ENCODE data around the gene RAMAC.
"Not testable (repeated sequence)": the region's sequence is repeated elsewhere in the genome, so short reads cannot be mapped to it uniquely, and the experiment has no call there.

Gene RAMAC

DNA sequence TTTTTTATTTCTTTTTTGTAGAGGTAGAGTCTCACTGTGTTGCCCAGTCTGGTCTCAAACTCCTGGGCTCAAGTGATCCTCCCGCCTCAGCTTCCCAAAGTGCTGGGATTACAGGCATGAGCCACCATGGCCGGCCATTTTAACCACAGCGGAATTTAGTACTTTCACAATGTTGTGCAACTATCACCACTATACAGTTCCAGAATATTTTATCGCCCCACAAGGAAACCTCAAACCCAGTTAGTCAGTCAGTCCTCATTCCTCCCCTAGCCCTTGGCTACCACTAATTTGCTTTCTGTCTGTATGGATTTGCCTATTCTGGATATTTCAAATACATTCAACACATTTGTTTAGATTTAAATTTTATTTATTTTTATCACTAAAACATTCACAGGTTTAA lies 17.9 kb upstream of the RAMAC start:
- no peak for DNase-seq (ENCODE audit: low spot score)

DNA sequence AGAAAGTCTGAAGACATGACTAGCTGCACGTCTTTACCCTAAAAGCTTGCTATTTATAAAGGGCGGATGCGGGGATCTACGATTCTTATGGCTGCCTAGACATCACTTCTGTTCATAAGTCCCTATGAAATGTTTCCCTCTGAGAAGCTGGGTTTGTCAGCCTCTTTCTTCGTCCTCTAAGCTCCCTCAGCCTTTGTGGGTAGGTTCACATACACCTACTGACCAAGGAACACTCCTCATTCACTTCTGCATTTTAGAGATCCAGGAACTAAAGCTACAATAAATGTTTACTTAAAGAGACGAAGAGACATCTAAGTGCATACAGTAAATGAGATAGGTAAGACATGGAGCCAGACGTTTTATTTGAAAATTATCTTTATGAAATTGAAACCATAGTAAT lies 16.7 kb upstream of the RAMAC start:
- no peak for DNase-seq (ENCODE audit: low spot score)

DNA sequence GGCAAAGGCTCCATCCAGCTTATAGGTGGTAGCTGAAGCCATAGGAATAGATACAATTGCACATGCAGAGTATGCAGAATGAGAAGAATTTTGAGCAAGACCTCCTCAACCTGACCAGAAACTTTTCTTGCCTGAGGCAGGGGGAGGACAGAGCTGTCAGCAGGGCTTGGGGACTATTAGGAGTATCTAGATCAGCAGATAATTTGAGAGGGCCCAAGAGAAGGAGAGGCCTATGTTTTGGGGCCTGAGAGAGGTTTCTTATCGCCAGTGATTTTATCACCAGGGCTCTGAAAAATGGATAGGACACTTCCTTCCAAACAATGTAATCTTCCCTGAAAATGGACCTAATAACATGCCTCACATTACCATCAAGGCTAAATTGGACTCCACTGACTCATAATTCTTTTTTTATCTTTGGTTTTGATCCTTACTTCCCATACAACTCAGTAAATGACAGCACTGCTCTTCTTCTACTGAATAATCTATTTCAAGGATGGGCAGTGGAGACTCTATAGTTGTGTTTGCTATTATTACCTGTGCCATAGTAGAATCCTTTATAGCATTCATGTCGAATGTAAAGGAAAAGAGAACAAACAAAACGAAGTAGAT lies 15.8 kb upstream of the RAMAC start:
- DNase-seq (ENCODE audit: low spot score): no peak

- no peak for DNase-seq (ENCODE audit: low spot score)
Measured at GRCh38 chr15:82970696-82971095, 15.3 kb upstream of the RAMAC start.

DNA sequence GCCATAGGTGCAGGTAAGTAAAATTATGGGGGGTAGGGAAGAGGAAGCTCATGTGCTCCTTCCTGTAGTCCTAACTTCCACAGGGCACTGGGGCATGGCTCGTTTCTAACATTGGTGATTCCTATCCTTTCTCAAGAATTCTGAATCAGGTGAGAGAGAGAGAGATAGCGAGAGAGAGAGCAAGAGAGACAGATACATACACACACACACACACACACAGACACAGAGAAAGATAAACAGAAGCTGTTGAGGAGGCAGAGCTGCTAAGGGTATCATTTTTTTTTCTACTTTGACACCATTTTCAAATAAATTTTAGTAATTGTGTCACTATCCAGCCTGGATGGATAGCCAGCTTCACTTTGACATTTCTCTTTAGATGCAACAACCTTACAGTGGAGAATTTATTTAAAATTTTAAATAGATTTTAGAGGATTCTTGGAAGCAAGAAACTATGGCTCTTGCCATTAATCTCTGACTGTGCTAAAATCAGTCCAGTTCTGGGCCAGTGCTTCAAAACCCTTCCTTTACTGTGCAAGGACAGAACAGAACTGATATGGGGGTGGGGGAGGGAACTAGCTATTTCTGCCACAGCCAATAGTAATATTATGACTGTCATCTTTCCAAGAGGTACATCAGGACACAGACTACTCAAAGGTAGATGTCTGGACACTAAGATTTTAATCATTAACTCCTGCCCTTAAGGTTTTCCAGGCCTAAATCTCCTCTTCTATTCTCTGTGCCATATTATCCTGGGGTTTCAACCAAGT lies 14.6 kb upstream of the RAMAC start:
- no peak for DNase-seq (ENCODE audit: low spot score)

- no peak for DNase-seq (ENCODE audit: low spot score)
Measured at GRCh38 chr15:82972990-82973389, 13.0 kb upstream of the RAMAC start.

DNA sequence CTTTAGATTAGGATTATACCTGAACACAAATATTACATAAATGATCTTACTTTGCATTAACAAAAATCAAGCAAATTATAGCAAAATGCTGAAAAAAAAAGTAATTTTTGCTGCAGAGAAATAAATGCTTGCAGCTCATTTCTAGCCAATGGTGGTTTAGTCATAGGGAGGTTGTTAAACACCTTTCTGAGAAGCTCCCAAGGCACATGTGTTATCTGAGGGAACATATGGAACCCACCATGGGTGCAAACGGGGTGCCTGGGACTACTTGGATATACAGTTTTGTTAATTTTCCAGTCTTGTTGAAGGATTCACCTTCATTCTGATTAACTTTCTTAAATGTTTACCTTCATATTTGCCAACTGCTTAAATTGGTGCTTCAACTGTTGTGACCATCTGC lies 8.9 kb upstream of the RAMAC start:
- no peak for DNase-seq (ENCODE audit: low spot score)

GRCh38 chr15:82978438-82978837 lies 7.6 kb upstream of the RAMAC start:
- no peak for DNase-seq (ENCODE audit: low spot score)

GRCh38 chr15:82979726-82980125 lies 6.3 kb upstream of the RAMAC start:
- no peak for DNase-seq (ENCODE audit: low spot score)

- DNase-seq (ENCODE audit: low spot score): no peak
Measured at GRCh38 chr15:82980981-82981380, 5.0 kb upstream of the RAMAC start.

GRCh38 chr15:82986442-82986780 lies 401 bp downstream of the RAMAC start:
- no peak for DNase-seq (ENCODE audit: low spot score)

DNA sequence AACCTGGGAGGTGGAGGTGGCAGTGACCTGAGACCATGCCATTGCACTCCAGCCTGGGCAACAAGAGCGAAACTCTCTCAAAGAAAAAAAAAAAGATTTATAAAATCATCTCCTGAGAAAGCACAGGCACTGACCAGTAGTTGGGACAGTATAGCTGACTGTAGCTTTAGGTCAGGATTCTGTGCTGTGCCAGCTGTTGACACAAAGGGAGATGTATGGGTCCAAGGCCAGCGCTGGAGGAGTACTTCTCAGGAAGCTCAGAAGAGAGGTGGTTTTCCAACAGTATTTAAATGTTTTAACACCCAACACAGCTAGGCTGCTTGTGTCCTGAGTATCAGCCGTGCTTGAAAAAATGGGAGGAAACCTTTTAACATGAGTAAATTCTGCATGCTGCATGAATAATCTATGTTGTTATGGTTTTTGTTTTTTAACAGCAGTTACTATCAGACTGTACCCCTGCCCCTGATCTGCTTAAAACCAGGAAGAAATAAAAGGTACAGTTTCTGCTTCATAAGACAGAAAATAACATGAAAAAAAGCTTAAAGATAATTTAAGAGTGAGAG lies 6.5 kb downstream of the RAMAC start:
- no peak for DNase-seq (ENCODE audit: low spot score)

GRCh38 chr15:82993144-82993543 lies 7.1 kb downstream of the RAMAC start:
- no peak for DNase-seq (ENCODE audit: low spot score)

GRCh38 chr15:82995076-82995475 lies 9.1 kb downstream of the RAMAC start:
- DNase-seq (ENCODE audit: low spot score): no peak

DNA sequence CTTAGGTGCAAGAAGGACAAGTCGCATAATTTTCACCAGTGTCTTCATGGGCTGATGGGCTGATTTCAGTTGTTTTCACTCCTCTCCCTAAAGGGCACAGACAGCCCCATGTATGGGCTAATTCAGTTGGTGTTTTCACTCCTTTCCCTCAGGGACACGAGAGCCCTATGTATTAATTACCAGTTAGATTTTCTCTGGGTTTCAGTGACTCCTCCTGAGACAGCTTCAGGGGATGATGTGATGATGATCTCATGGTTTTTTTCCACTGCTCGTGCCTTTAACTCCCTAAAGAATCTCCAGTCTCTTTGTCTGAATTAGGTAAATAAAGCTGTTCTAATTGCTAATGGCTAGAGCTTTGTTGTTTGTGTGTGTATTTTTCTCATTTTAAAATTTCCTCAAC lies 9.9 kb downstream of the RAMAC start:
- DNase-seq (ENCODE audit: low spot score): no peak

- DNase-seq (ENCODE audit: low spot score): no peak
Measured at GRCh38 chr15:82999426-82999825, 13.4 kb downstream of the RAMAC start.

GRCh38 chr15:82999905-83000671 lies 14.1 kb downstream of the RAMAC start:
- peak; percentile 61 for DNase-seq (ENCODE audit: low spot score)

GRCh38 chr15:83000672-83001031 lies 14.6 kb downstream of the RAMAC start:
- DNase-seq (ENCODE audit: low spot score): not testable (repeated sequence)

DNA sequence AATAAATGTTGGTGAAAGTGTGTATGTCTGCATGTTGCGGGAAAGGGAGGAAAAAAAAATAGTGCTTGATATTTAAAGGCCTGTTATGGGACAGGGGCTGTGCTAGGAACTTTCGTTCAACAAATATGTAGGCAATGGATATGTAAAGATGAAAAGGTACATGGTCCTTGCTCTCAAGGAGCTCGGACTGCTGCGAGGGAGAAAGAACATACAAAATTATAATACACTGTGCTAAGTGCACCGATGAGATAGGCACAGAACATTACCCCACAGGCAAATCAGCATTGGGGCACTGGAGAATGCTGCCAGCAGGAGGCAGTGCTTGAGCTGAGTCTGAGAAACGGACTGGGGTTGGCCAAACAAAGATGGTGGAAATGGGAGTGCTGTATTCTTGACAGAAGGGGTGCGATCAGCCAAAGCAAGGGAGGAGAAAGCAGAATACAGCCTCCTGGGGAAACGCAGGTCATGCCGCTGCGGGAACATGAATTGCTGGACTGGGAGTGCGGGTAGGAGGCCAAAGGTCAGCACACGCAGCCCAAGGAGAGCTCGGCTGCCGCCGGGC lies 24.8 kb downstream of the RAMAC start:
- DNase-seq (ENCODE audit: low spot score): peak; percentile 85

DNA sequence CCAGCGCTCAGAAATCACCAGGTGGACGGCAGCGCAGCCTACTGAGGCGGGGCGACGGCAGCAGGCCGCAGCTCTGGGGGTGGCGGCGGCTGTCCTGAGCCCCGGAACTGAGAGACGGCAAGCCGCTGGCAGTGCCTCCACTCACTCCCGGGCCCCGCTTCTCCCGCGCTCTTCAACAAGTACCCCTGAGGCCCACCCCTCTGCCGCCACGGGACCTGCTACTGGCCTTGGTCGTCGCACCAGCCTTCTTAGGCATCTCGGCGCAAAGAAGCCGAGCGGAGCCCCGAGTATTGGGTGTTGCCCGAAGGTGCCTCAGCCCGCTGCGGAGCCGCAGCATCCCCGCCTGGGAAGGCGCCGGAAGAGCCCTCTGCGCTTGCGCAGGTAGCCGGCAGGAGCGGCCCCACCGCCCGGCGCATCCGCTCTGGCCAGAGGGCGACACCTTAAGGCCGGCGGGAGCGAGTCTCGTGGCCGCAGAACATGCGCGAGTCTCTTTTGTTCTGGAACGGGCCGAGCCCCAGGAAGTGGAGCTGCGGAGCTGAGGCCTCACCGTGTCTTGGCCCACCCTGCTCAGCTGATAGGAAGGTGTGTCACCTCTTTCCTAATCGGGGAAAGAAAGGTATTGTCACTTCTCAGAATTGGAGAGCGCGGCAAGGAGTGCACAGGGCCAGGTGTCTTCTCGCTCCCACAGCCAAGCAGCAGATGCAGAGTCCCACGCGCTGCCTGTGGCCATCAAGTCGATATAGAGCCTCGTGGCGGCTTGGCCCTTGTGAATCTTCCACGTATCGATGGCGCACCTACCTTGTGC lies 25.5 kb downstream of the RAMAC start, which contains the start of gene C15orf40:
TSS of gene C15orf40 (minus strand) at position 369 of the 805 bp plus-strand sequence. CDS start at position 337, 32 bp downstream.
- peak; percentile 91 for DNase-seq (ENCODE audit: low spot score)

- DNase-seq (ENCODE audit: low spot score): no peak
Measured at GRCh38 chr15:83012076-83012426, 26.0 kb downstream of the RAMAC start.

- no peak for DNase-seq (ENCODE audit: low spot score)
Measured at GRCh38 chr15:83012636-83013035, 26.6 kb downstream of the RAMAC start.

Data from pons (tissue), 1 donor.